Measurements from ENCODE around the gene TMEM128. TPM values are rescaled to one million over a fixed set of nuclear protein-coding genes. Genes with fewer than 3 reads are reported as not detected.
"Not testable (repeated sequence)": the region's sequence is repeated elsewhere in the genome, so short reads cannot be mapped to it uniquely, and the experiment has no call there.

TMEM128 gene
- total RNA-seq, 2 experiments from 2014 or later: 18.4 to 18.6 TPM

- ATAC-seq (ENCODE audit: low read depth) (no peak), DNase-seq (no peak)
- Mint-ChIP-seq H3K36me3 (no peaks in the 10 kb centered on the region), H3K4me1 (no peaks in the 10 kb centered on the region), H3K4me3 (no peak overlapping the region), H3K27me3 (peaks cover 21% of the 10 kb centered on the region), H3K27ac (no peak overlapping the region), H3K9me3 (no peaks in the 10 kb centered on the region)
- POLR2A ChIA-PET: no interaction called here
Measured at GRCh38 chr4:4203688-4204400, 44.2 kb downstream of the TMEM128 start.

- POLR2A ChIA-PET: no interaction called here
- H3K9me3 Mint-ChIP-seq: no peaks in the 10 kb centered on the region
- ATAC-seq (ENCODE audit: low read depth) (no peak), DNase-seq (no peak)
- no peaks in the 10 kb centered on the region for H3K4me1 Mint-ChIP-seq
- H3K27ac Mint-ChIP-seq: no peak overlapping the region
- no peaks in the 10 kb centered on the region for H3K36me3 Mint-ChIP-seq
- no peak overlapping the region for H3K4me3 Mint-ChIP-seq
- H3K27me3 Mint-ChIP-seq: peaks cover 14% of the 10 kb centered on the region
Measured at GRCh38 chr4:4202510-4202909, 45.5 kb downstream of the TMEM128 start.

GRCh38 chr4:4200624-4201023, 47.4 kb downstream of the TMEM128 start:
- POLR2A ChIA-PET: no interaction called here
- Mint-ChIP-seq H3K4me3 (no peak overlapping the region), H3K36me3 (no peaks in the 10 kb centered on the region), H3K27me3 (peaks cover 5% of the 10 kb centered on the region), H3K4me1 (no peaks in the 10 kb centered on the region), H3K27ac (no peak overlapping the region), H3K9me3 (peaks cover 2% of the 10 kb centered on the region)
- DNase-seq (no peak), ATAC-seq (ENCODE audit: low read depth) (no peak)

DNA sequence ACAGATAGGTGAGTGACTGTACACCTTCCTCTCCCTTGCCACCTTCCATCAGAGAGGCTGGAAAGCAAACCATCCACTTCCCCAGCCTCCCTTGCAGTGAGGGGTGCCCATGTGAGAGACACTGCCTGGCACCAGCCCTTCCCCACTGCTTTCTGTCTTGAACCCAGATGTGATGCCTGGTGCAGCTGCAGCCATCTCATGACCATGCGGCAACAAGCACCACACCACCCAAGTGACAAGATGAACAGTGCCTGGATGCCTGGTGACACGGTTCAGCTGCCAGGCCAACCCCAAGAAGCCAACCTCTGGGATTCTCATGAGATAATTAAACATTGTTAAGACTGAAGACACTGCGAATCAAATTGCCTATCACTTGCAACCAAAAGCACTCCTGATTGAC, 52.7 kb downstream of the TMEM128 start:
- peaks cover 7% of the 10 kb centered on the region for H3K27me3 Mint-ChIP-seq
- DNase-seq: no peak
- peaks cover 3% of the 10 kb centered on the region for H3K4me1 Mint-ChIP-seq
- H3K9me3 Mint-ChIP-seq: peaks cover 2% of the 10 kb centered on the region
- no peak overlapping the region for H3K4me3 Mint-ChIP-seq
- H3K36me3 Mint-ChIP-seq: no peaks in the 10 kb centered on the region
- no peak for ATAC-seq (ENCODE audit: low read depth)
- POLR2A ChIA-PET: no interaction called here
- no peak overlapping the region for H3K27ac Mint-ChIP-seq

GRCh38 chr4:4188557-4188956, 59.5 kb downstream of the TMEM128 start:
- POLR2A ChIA-PET; ATAC-seq (ENCODE audit: low read depth); H3K36me3 Mint-ChIP-seq; H3K27ac Mint-ChIP-seq; H3K4me1 Mint-ChIP-seq; H3K9me3 Mint-ChIP-seq; DNase-seq; H3K4me3 Mint-ChIP-seq: not testable (repeated sequence)
- H3K27me3 Mint-ChIP-seq: peaks cover 13% of the 10 kb centered on the region

Other genes with a start within 250 kb of the TMEM128 start
- gene OTOP1, start 21.3 kb downstream of the TMEM128 start, total RNA-seq: not detected
- gene LYAR, start 41.9 kb upstream of the TMEM128 start, total RNA-seq: 10 to 100 TPM; 54.5 to 62.3 TPM
- 10 to 100 TPM in 1 of 2 experiments, 1 to 10 TPM in 1; 9.7 to 13.0 TPM for gene ZBTB49, start 42.0 kb upstream of the TMEM128 start, total RNA-seq
- gene NSG1, start 138.9 kb upstream of the TMEM128 start, total RNA-seq: 10 to 100 TPM; 39.7 to 46.8 TPM